H1 (cell line): ENCODE measurements around the gene MAP2K5. TPM values are rescaled to one million over a fixed set of nuclear protein-coding genes. Genes with fewer than 3 reads are reported as not detected.

ENCODE experiments used
- CTCF ChIA-PET: fragments of 300-600 bp; sonication (Branson Sonifier 250); formaldehyde crosslinking; loops from one replicate; lab custom pipeline; 2021; ENCODE audit not compliant: partially characterized antibody; lab: Charles Lee
- POLR2A ChIA-PET: fragments of 300-600 bp; sonication (Branson Sonifier 250); formaldehyde crosslinking; loops from one replicate; lab custom pipeline; 2021; ENCODE audit warnings: inconsistent platforms; ENCODE audit not compliant: partially characterized antibody; lab: Charles Lee
- DNase-seq, 2 experiments: peaks; one replicate each; pipeline versions ENCODE4 v3.0.0 to v3.0.0-alpha.2; 2010 to 2022; ENCODE audit warnings: low spot score in 2 of 2, low read depth in 1 of 2, mixed read lengths in 1 of 2
- FAIRE-seq: peaks from 2 replicates; lab custom pipeline; 2011; peaks lifted over from hg19 to GRCh38; lab: Jason Lieb, UNC
- H2AFZ ChIP-seq: 2 replicates; pipeline ENCODE4 v1.8.1; 2012; ENCODE audit warnings: low read length, inconsistent platforms
- H2AK5ac ChIP-seq: 2 replicates; pipeline ENCODE4 v1.6.1; 2013; ENCODE audit warnings: low read depth, low read length
- H2BK120ac ChIP-seq: replicated peaks from 2 replicates; pipeline ENCODE3; 2013; ENCODE audit warnings: low read depth, low read length, inconsistent platforms
- H2BK12ac ChIP-seq: 2 replicates; pipeline ENCODE4 v1.6.1; 2013; ENCODE audit warnings: low read depth, low read length
- H2BK15ac ChIP-seq: 2 replicates; pipeline ENCODE4 v1.6.1; 2013; ENCODE audit warnings: low read length
- H2BK20ac ChIP-seq: 2 replicates; pipeline ENCODE4 v1.6.1; 2013; ENCODE audit warnings: low read length
- H2BK5ac ChIP-seq: 2 replicates; pipeline ENCODE4 v1.6.1; 2013; ENCODE audit warnings: low read depth, low read length
- H3K14ac ChIP-seq: 2 replicates; pipeline ENCODE4 v1.6.1; 2013; ENCODE audit warnings: inconsistent platforms; ENCODE audit not compliant: insufficient read length
- H3K18ac ChIP-seq: 2 replicates; pipeline ENCODE4 v1.6.1; 2013; ENCODE audit warnings: low read length; ENCODE audit errors: extremely low read depth
- H3K23ac ChIP-seq: 2 replicates; pipeline ENCODE4 v1.6.1; 2013; ENCODE audit warnings: inconsistent platforms; ENCODE audit not compliant: insufficient read length
- H3K23me2 ChIP-seq: 2 replicates; pipeline ENCODE4 v1.6.1; 2013; ENCODE audit warnings: low read depth, low read length
- H3K27ac ChIP-seq: 2 replicates; pipeline ENCODE4 v1.6.1; 2011; ENCODE audit warnings: low read depth, low read length, inconsistent platforms
- H3K27me3 ChIP-seq, 4 experiments: replicated peaks in 1 of 4; 1 replicate in 1 of 4; 2 replicates in 3 of 4; pipeline versions ENCODE4 v1.6.1 to v1.8.1; 2011 to 2013; ENCODE audit warnings: low read length in 3 of 4, mild to moderate bottlenecking in 3 of 4, inconsistent platforms in 2 of 4, mixed read lengths in 2 of 4, moderate library complexity in 1 of 4; ENCODE audit not compliant: control insufficient read depth in 3 of 4, insufficient read depth in 3 of 4; ENCODE audit errors: extremely low read depth in 1 of 4
- H3K36me3 ChIP-seq, 4 experiments: 2 replicates each; pipeline versions ENCODE4 v1.6.1 to v1.8.1; 2011 to 2013; ENCODE audit warnings: mild to moderate bottlenecking in 4 of 4, low read length in 3 of 4, moderate library complexity in 2 of 4, control low read depth in 1 of 4, inconsistent platforms in 1 of 4; ENCODE audit not compliant: insufficient read depth in 4 of 4, control insufficient read depth in 2 of 4
- H3K4ac ChIP-seq: replicated peaks from 2 replicates; pipeline ENCODE3; 2013; ENCODE audit warnings: low read length, low read depth, mixed read lengths, inconsistent platforms; ENCODE audit not compliant: insufficient read length
- H3K4me1 ChIP-seq, 4 experiments: replicated peaks in 1 of 4; 1 replicate in 1 of 4; 2 replicates in 3 of 4; pipeline versions ENCODE4 v1.6.1 to v1.8.1; 2011 to 2013; ENCODE audit warnings: low read length in 3 of 4, inconsistent platforms in 2 of 4, mixed read lengths in 1 of 4; ENCODE audit not compliant: insufficient read depth in 4 of 4, control insufficient read depth in 3 of 4
- H3K4me2 ChIP-seq, 2 experiments: 2 replicates each; pipeline versions ENCODE4 v1.6.1 to v1.8.1; 2011 to 2013; ENCODE audit warnings: low read depth in 2 of 2, low read length in 2 of 2, control low read depth in 1 of 2, inconsistent platforms in 1 of 2, mild to moderate bottlenecking in 1 of 2; ENCODE audit not compliant: insufficient read depth in 1 of 2
- H3K4me3 ChIP-seq, 4 experiments: fragments of 200-600, 300-600 bp in 1 of 4; sonication (generic), shearing (Covaris generic), sonication (Bioruptor Twin) in 1 of 4; 2 replicates each; pipeline versions ENCODE4 v1.5.1 to v1.8.1; 2011 to 2016; ENCODE audit warnings: low read length in 4 of 4, low read depth in 3 of 4, control low read depth in 2 of 4, inconsistent platforms in 2 of 4, mild to moderate bottlenecking in 2 of 4, mixed read lengths in 1 of 4, moderate library complexity in 1 of 4; ENCODE audit not compliant: insufficient read depth in 2 of 4; ENCODE audit errors: extremely low read depth in 1 of 4
- H3K56ac ChIP-seq: replicated peaks from 2 replicates; pipeline ENCODE3; 2013; ENCODE audit warnings: low read depth, mild to moderate bottlenecking, mixed read lengths, low read length, inconsistent platforms; ENCODE audit not compliant: insufficient read length
- H3K79me1 ChIP-seq: 2 replicates; pipeline ENCODE4 v1.6.1; 2013; ENCODE audit warnings: low read depth, low read length, control low read depth
- H3K79me2 ChIP-seq, 2 experiments: 2 replicates each; pipeline versions ENCODE4 v1.6.1 to v1.8.1; 2012 to 2013; ENCODE audit warnings: low read length in 2 of 2, mild to moderate bottlenecking in 2 of 2, inconsistent platforms in 1 of 2; ENCODE audit not compliant: insufficient read depth in 2 of 2, control insufficient read depth in 1 of 2
- H3K9ac ChIP-seq, 4 experiments: replicated peaks in 1 of 4; 1 replicate in 1 of 4; 2 replicates in 3 of 4; pipeline versions ENCODE4 v1.6.1 to v1.8.1; 2011 to 2013; ENCODE audit warnings: low read depth in 3 of 4, low read length in 3 of 4, control low read depth in 2 of 4, mild to moderate bottlenecking in 2 of 4, moderate library complexity in 2 of 4, inconsistent platforms in 1 of 4; ENCODE audit errors: extremely low read depth in 1 of 4
- H3K9me3 ChIP-seq, 2 experiments: 2 replicates each; pipeline versions ENCODE4 v1.6.1 to v1.8.1; 2012 to 2013; ENCODE audit warnings: mild to moderate bottlenecking in 2 of 2, moderate library complexity in 2 of 2, control low read depth in 1 of 2, inconsistent platforms in 1 of 2, low read depth in 1 of 2, low read length in 1 of 2, mixed read lengths in 1 of 2; ENCODE audit not compliant: insufficient read depth in 2 of 2
- H4K20me1 ChIP-seq, 2 experiments: replicated peaks in 1 of 2; 2 replicates each; pipeline versions ENCODE3 to v1.8.1; 2011 to 2013; ENCODE audit warnings: inconsistent platforms in 2 of 2, low read length in 2 of 2, mild to moderate bottlenecking in 1 of 2; ENCODE audit not compliant: insufficient read depth in 2 of 2, control insufficient read depth in 1 of 2
- H4K5ac ChIP-seq: 2 replicates; pipeline ENCODE4 v1.6.1; 2013; ENCODE audit warnings: low read length, low read depth, mixed read lengths, inconsistent platforms; ENCODE audit not compliant: insufficient read length
- H4K8ac ChIP-seq: 2 replicates; pipeline ENCODE4 v1.8.0; 2013; ENCODE audit warnings: mild to moderate bottlenecking, moderate library complexity, low read length, inconsistent platforms; ENCODE audit not compliant: insufficient read depth; ENCODE audit errors: extremely low read depth
- H4K91ac ChIP-seq: replicated peaks from 2 replicates; pipeline ENCODE3; 2013; ENCODE audit warnings: low read length, mixed read lengths, inconsistent platforms; ENCODE audit not compliant: insufficient read length
- ASH2L ChIP-seq: fragments of 200-600, 300-600 bp; sonication (generic); IDR thresholded peaks from one replicate; pipeline ENCODE4 v1.7.1; 2017; ENCODE audit warnings: low read length
- BCL11A ChIP-seq, 2 experiments: IDR thresholded peaks; one replicate each; pipeline ENCODE4 v1.6.1; 2011; ENCODE audit warnings: low read depth in 2 of 2, low read length in 2 of 2, mild to moderate bottlenecking in 2 of 2
- CBX5 ChIP-seq: fragments of 300-800, 300-1000 bp; sonication (generic); IDR thresholded peaks from 2 replicates; pipeline ENCODE4 v1.7.1; 2016; ENCODE audit warnings: antibody characterized with exemption, low read length, low read depth
- CHD2 ChIP-seq: IDR thresholded peaks from 2 replicates; pipeline ENCODE4 v1.6.1; 2012; ENCODE audit warnings: low read length, improper control_type of control experiment
- CTBP2 ChIP-seq: IDR thresholded peaks from 2 replicates; pipeline ENCODE4 v1.7.0; 2011; ENCODE audit warnings: borderline replicate concordance, mild to moderate bottlenecking, moderate library complexity, mixed read lengths, low read length; ENCODE audit not compliant: insufficient read depth, insufficient read length
- EZH2 ChIP-seq: fragments of 200-600 bp; sonication (generic); IDR thresholded peaks from 2 replicates; pipeline ENCODE4 v1.7.1; 2012; ENCODE audit warnings: low read depth, mild to moderate bottlenecking, moderate library complexity, low read length, inconsistent platforms; ENCODE audit not compliant: severe bottlenecking
- HDAC2 ChIP-seq, 2 experiments: fragments of 300-600 bp in 1 of 2; sonication (generic) in 1 of 2; IDR thresholded peaks; 2 replicates each; pipeline ENCODE4 v1.6.1; 2011 to 2012; ENCODE audit warnings: low read depth in 2 of 2, low read length in 2 of 2, mild to moderate bottlenecking in 2 of 2, moderate library complexity in 2 of 2, borderline replicate concordance in 1 of 2, inconsistent platforms in 1 of 2
- JUND ChIP-seq: IDR thresholded peaks from 2 replicates; pipeline ENCODE4 v1.6.1; 2011; ENCODE audit warnings: mild to moderate bottlenecking, improper control_type of control experiment, low read length
- RNF2 ChIP-seq: fragments of 200-900, 300-1000 bp; sonication (generic); IDR thresholded peaks from 2 replicates; pipeline ENCODE4 v1.7.1; 2016; ENCODE audit warnings: borderline replicate concordance, low read depth, mild to moderate bottlenecking, antibody characterized with exemption, low read length; ENCODE audit not compliant: poor library complexity, severe bottlenecking; ENCODE audit errors: missing control alignments
- SIN3A ChIP-seq, 2 experiments: IDR thresholded peaks in 1 of 2; conservative IDR thresholded peaks in 1 of 2; 2 replicates each; pipeline ENCODE4 v1.6.1; 2011 to 2012; ENCODE audit warnings: low read length in 2 of 2, improper control_type of control experiment in 1 of 2, low read depth in 1 of 2, mild to moderate bottlenecking in 1 of 2
- SP4 ChIP-seq: IDR thresholded peaks from 2 replicates; pipeline ENCODE4 v1.6.1; 2012; ENCODE audit warnings: low read length, inconsistent platforms
- TAF7 ChIP-seq: optimal IDR thresholded peaks from 2 replicates; pipeline ENCODE3; 2011; ENCODE audit warnings: low read depth, mild to moderate bottlenecking, inconsistent platforms, low read length, moderate library complexity, borderline replicate concordance
- WGBS, 2 experiments: shearing (Covaris generic) in 1 of 2; methylation state at CpG; one replicate each; pipeline versions ENCODE4 v1.1.6 to v1.1.7; 2013 to 2015; ENCODE audit warnings: low lambda C conversion rate in 2 of 2, mixed read lengths in 2 of 2, inconsistent platforms in 1 of 2, low coverage in 1 of 2, missing lambda C conversion rate in 1 of 2; ENCODE audit not compliant: insufficient replicate concordance in 2 of 2, insufficient coverage in 1 of 2, insufficient read length in 1 of 2; ENCODE audit errors: extremely low coverage in 1 of 2, missing lambda C conversion rate in 1 of 2; 5-methylcytosine and 5-hydroxymethylcytosine counted together
- polyA plus RNA-seq, 7 experiments: library from polyadenylated mRNA; depleted of rRNA in 3 of 7; stranded (reverse) in 5 of 7; unstranded in 2 of 7; fragments of >200 nt in 5 of 7; fragments of 200-250 nt in 2 of 7; gene quantifications; 1 replicate in 5 of 7; 2 replicates in 1 of 7; 4 replicates in 1 of 7; pipeline versions ENCODE4 v1.2.1 to v1.2.3, GENCODE V29; 2011 to 2013; ENCODE audit warnings: missing spikeins in 2 of 7, mixed read lengths in 2 of 7
- total RNA-seq: library from RNA; stranded (reverse); fragmentation: NEBNext Ultra II Directional; extraction: Animal tissue kit (Norgen Biotek cat#: 25700); gene quantifications from 2 replicates; pipeline ENCODE4 v1.2.1, GENCODE V29; 2021

MAP2K5 gene
- total and polyA plus RNA-seq, 2 of the 8 experiments (the other 6 are each of a cell fraction or from before 2014, with no cell fraction given) = 4.4 to 15.8 TPM

- H4K8ac ChIP-seq = no peak overlapping the region
- H4K5ac ChIP-seq = no peak overlapping the region
- no peaks in the 10 kb centered on the region for H4K20me1 ChIP-seq
- H3K27me3 ChIP-seq = no peaks in the 10 kb centered on the region
- H3K18ac ChIP-seq = no peak overlapping the region
- no peak overlapping the region for H2BK5ac ChIP-seq
- no peak overlapping the region for H3K27ac ChIP-seq
- TF ChIP-seq CHD2 = no peak
- TF ChIP-seq BCL11A (IDR thresholded peaks at IDR 0.05; ENCODE audit: low read depth in 2 of 2, low read length in 2 of 2) = no peak
- TF ChIP-seq ASH2L = no peak
- no peak for TF ChIP-seq JUND
- TF ChIP-seq SIN3A (conservative IDR thresholded peaks at IDR 0.05 in 1 of 2, IDR thresholded peaks at IDR 0.05 in 1 of 2; ENCODE audit: low read depth in 1 of 2, low read length in 2 of 2) = no peak
- no peak for TF ChIP-seq RNF2
- TF ChIP-seq CBX5 = no peak
- TF ChIP-seq HDAC2 (IDR thresholded peaks at IDR 0.05; ENCODE audit: borderline replicate concordance in 1 of 2, low read depth in 2 of 2, low read length in 2 of 2) = no peak
- no peak for TF ChIP-seq SP4
- TF ChIP-seq TAF7 = no peak
- no peak for TF ChIP-seq EZH2
- TF ChIP-seq CTBP2 = no peak
- H2AFZ ChIP-seq = no peak overlapping the region
- POLR2A ChIA-PET = no interaction called here
- H3K79me2 ChIP-seq = no peaks in the 10 kb centered on the region
- no peak overlapping the region for H3K9ac ChIP-seq
- no peak overlapping the region for H3K4me3 ChIP-seq
- CTCF ChIA-PET = interaction anchor here (0.7 to 0.8 kb wide), 2 partner anchors 15 to 198 kb away, joined by 3 read pairs; no protein-coding TSS in a partner anchor
- H3K36me3 ChIP-seq = no peaks in the 10 kb centered on the region
- H2BK15ac ChIP-seq = no peak overlapping the region
- H3K9me3 ChIP-seq = no peaks in the 10 kb centered on the region
- no peak overlapping the region for H3K4ac ChIP-seq
- H3K14ac ChIP-seq = no peak overlapping the region
- 94% methylated on average over 2 of the region's 2 CpGs; no CpG with 5 or more reads in 1 of the 2 experiments for WGBS, 2 experiments
- H3K4me1 ChIP-seq = no peaks in the 10 kb centered on the region
- H2BK20ac ChIP-seq = no peak overlapping the region
- DNase-seq (no peak), FAIRE-seq (no peak)
- no peak overlapping the region for H2BK120ac ChIP-seq
- H4K91ac ChIP-seq = no peak overlapping the region
- H3K23me2 ChIP-seq = no peaks in the 10 kb centered on the region
- H3K79me1 ChIP-seq = no peaks in the 10 kb centered on the region
- H3K56ac ChIP-seq = no peak overlapping the region
- no peak overlapping the region for H3K23ac ChIP-seq
- no peak overlapping the region for H2AK5ac ChIP-seq
- H2BK12ac ChIP-seq = no peak overlapping the region
- no peak overlapping the region for H3K4me2 ChIP-seq
Measured at GRCh38 chr15:67660874-67661606, 118.5 kb downstream of the MAP2K5 start.
